Common myeloid progenitor, CD34-positive (primary cell): ENCODE data around the gene AAK1.
A peak's percentile ranks its signal among the peaks of the same experiment; 100 is the strongest.

ENCODE experiments used
- CTCF ChIA-PET: fragments of 350-600 bp; sonication (Branson Sonifier 250); formaldehyde crosslinking; loops from one replicate; lab custom pipeline; 2021; ENCODE audit warnings: antibody characterized with exemption; lab: Charles Lee
- POLR2A ChIA-PET: fragments of 350-600 bp; sonication (Branson Sonifier 250); formaldehyde crosslinking; loops from one replicate; lab custom pipeline; 2021; ENCODE audit warnings: antibody characterized with exemption; lab: Charles Lee
- DNase-seq, 3 donors: peaks; one replicate each; pipeline versions ENCODE4 v3.0.0 to v3.0.0-alpha.2; 2013
- H3K27ac ChIP-seq, 2 experiments: 1 replicate in 1 of 2; 2 replicates in 1 of 2; pipeline ENCODE4 v1.7.0; 2013; ENCODE audit warnings: inconsistent platforms in 2 of 2, low read length in 2 of 2, mild to moderate bottlenecking in 2 of 2, low read depth in 1 of 2, moderate library complexity in 1 of 2; ENCODE audit not compliant: severe bottlenecking in 2 of 2, insufficient read depth in 1 of 2, poor library complexity in 1 of 2
- H3K27me3 ChIP-seq, 5 experiments: replicated peaks in 2 of 5; 1 replicate in 3 of 5; 2 replicates in 2 of 5; pipeline versions ENCODE4 v1.6.1 to v1.7.0; 2013; ENCODE audit warnings: low read length in 4 of 5, mild to moderate bottlenecking in 2 of 5, moderate library complexity in 2 of 5, inconsistent platforms in 1 of 5; ENCODE audit not compliant: insufficient read depth in 5 of 5, control insufficient read depth in 4 of 5
- H3K36me3 ChIP-seq, 4 experiments: 1 replicate in 2 of 4; 2 replicates in 2 of 4; pipeline versions ENCODE4 v1.6.1 to v1.7.0; 2013; ENCODE audit warnings: low read length in 3 of 4, control low read depth in 1 of 4, mild to moderate bottlenecking in 1 of 4; ENCODE audit not compliant: control insufficient read depth in 4 of 4, insufficient read depth in 4 of 4
- H3K4me1 ChIP-seq, 4 experiments: 1 replicate in 3 of 4; 2 replicates in 1 of 4; pipeline versions ENCODE4 v1.6.1 to v1.7.1; 2013; ENCODE audit warnings: low read length in 3 of 4, mild to moderate bottlenecking in 3 of 4, control low read depth in 1 of 4, inconsistent platforms in 1 of 4, moderate library complexity in 1 of 4; ENCODE audit not compliant: control insufficient read depth in 4 of 4, insufficient read depth in 4 of 4; ENCODE audit errors: control extremely low read depth in 1 of 4
- H3K4me3 ChIP-seq, 7 experiments: 1 replicate in 4 of 7; 2 replicates in 3 of 7; pipeline versions ENCODE4 v1.5.1 to v1.7.0; 2013; ENCODE audit warnings: mild to moderate bottlenecking in 7 of 7, low read length in 6 of 7, moderate library complexity in 6 of 7, inconsistent platforms in 2 of 7, low read depth in 2 of 7, control low read depth in 1 of 7; ENCODE audit not compliant: insufficient read depth in 4 of 7, control insufficient read depth in 1 of 7; ENCODE audit errors: extremely low read depth in 1 of 7
- H3K9me3 ChIP-seq, 5 experiments: 1 replicate in 4 of 5; 2 replicates in 1 of 5; pipeline versions ENCODE4 v1.6.1 to v1.7.1; 2013; ENCODE audit warnings: low read length in 4 of 5, mild to moderate bottlenecking in 2 of 5, inconsistent platforms in 1 of 5, low read depth in 1 of 5, moderate library complexity in 1 of 5; ENCODE audit not compliant: control insufficient read depth in 4 of 5, insufficient read depth in 2 of 5; ENCODE audit errors: control extremely low read depth in 1 of 5
- WGBS: methylation state at CpG from one replicate; pipeline ENCODE4 v1.1.5; 2013; ENCODE audit not compliant: insufficient coverage; 5-methylcytosine and 5-hydroxymethylcytosine counted together

AAK1 gene

GRCh38 chr2:69521747-69522146 lies 121.8 kb downstream of the AAK1 start:
- no peaks in the 10 kb centered on the region for H3K9me3 ChIP-seq
- H3K36me3 ChIP-seq = peaks cover 20 to 42% (median 31%) of the 10 kb centered on the region in 4 experiments
- H3K27ac ChIP-seq = no peak overlapping the region
- no peak overlapping the region for H3K4me3 ChIP-seq
- no peaks in the 10 kb centered on the region for H3K27me3 ChIP-seq
- DNase-seq = no peak
- CTCF ChIA-PET = interaction anchor here (0.6 kb wide), 1 partner anchor 88 kb away, joined by 3 read pairs; no protein-coding TSS in a partner anchor
- no peaks in the 10 kb centered on the region for H3K4me1 ChIP-seq
- WGBS = 100% methylated on average over 2 of the region's 2 CpGs
- POLR2A ChIA-PET = interaction anchor here (0.7 kb wide), 1 partner anchor 75 kb away, joined by 3 read pairs; no protein-coding TSS in a partner anchor

DNA sequence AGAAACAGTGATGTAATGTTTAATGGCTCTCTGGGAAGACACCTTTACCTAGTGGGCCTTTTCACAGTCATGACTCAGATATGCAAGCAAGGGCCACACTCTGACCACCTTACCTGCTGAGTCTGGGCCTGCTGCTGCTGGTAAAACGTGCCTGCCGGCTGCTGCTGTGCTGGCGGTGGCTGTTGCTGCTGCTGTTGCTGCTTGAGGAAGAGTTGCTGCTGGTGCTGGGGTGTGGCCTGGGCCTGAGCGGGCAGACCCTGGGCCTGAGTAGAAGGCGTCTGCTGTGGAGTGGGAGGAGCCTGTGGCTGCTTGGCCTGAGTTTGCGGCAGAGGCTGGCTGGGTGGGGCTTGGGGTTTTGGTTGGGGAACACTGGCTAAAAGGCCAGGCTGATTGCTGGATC lies 124.7 kb downstream of the AAK1 start:
- no peak overlapping the region for H3K4me3 ChIP-seq
- H3K36me3 ChIP-seq = peaks cover 21 to 40% (median 30%) of the 10 kb centered on the region in 4 experiments
- 98% methylated on average over 6 of the region's 6 CpGs for WGBS
- H3K9me3 ChIP-seq = no peaks in the 10 kb centered on the region
- no peaks in the 10 kb centered on the region for H3K4me1 ChIP-seq
- ChIA-PET POLR2A (no interaction called here), CTCF (no interaction called here)
- DNase-seq = no peak
- H3K27me3 ChIP-seq = no peaks in the 10 kb centered on the region
- H3K27ac ChIP-seq = no peak overlapping the region

DNA sequence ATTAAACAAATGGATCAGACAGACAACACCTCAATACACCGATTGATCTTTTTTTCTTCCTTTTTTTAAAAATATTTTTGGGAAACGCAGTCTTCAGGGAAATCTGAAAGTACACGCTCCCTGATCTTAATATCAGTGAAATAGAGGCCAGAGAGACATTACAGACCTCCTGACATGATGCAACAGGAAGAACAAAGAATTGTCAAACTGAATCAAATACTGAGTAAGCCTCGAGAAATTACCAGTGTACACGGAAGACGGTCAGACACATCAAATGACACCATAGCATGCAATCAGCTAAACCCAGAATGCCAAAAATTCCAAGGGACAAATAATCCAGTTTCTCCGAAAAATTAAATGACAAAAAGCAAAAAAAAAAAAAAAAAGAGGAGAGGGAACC lies 126.1 kb downstream of the AAK1 start:
- POLR2A ChIA-PET = no interaction called here
- Histone ChIP-seq H3K4me1 (no peaks in the 10 kb centered on the region), H3K27me3 (no peaks in the 10 kb centered on the region), H3K4me3 (no peak overlapping the region), H3K36me3 (peaks cover 25 to 44% (median 35%) of the 10 kb centered on the region in 4 experiments), H3K27ac (no peak overlapping the region), H3K9me3 (no peaks in the 10 kb centered on the region)
- no peak for DNase-seq
- WGBS = 100% methylated on average over 3 of the region's 7 CpGs
- CTCF ChIA-PET = interaction anchor here (0.7 to 1.3 kb wide), 3 partner anchors 33 to 142 kb away, joined by 3 read pairs; no protein-coding TSS in a partner anchor

GRCh38 chr2:69514819-69515218 lies 128.7 kb downstream of the AAK1 start:
- Histone ChIP-seq H3K27ac (peak overlapping the region in 1 of 2 experiments; percentile 4), H3K27me3 (no peaks in the 10 kb centered on the region), H3K4me3 (no peak overlapping the region), H3K9me3 (peaks cover 0 to 4% (median 2%) of the 10 kb centered on the region in 5 experiments), H3K36me3 (peaks cover 25 to 60% (median 42%) of the 10 kb centered on the region in 4 experiments), H3K4me1 (no peaks in the 10 kb centered on the region)
- ChIA-PET CTCF (interaction anchor here (0.6 to 1.7 kb wide), 2 partner anchors 11 to 173 kb away, joined by 3 to 5 read pairs; no protein-coding TSS in a partner anchor), POLR2A (no interaction called here)
- no peak for DNase-seq
- no CpG with 5 or more reads among the region's 1 CpG for WGBS

DNA sequence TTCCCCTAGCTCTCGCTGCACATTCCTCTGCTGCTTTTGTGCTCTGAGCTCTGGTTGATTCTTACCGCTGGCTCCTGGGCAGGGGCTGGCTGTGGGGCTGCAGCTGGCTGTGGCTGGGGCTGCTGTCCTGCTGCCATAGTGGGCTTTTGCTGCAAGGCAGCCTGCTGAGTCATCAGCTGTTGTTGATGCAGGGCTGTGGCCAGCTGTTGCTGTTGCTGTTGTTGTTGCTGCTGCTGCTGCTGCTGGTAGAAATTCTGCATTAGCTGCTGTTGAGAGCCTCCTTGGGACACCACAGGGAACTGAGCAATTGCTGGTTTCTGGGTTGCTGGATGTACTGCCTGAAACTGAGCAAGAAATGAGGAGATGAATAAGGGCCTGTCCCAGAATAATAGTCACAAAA lies 129.1 kb downstream of the AAK1 start:
- CTCF ChIA-PET = interaction anchor here (0.6 to 1.7 kb wide), 2 partner anchors 11 to 173 kb away, joined by 3 to 5 read pairs; no protein-coding TSS in a partner anchor
- H3K4me3 ChIP-seq = no peak overlapping the region
- H3K4me1 ChIP-seq = no peaks in the 10 kb centered on the region
- no peaks in the 10 kb centered on the region for H3K27me3 ChIP-seq
- H3K36me3 ChIP-seq = peaks cover 27 to 61% (median 44%) of the 10 kb centered on the region in 4 experiments
- no peak for DNase-seq
- H3K9me3 ChIP-seq = peaks cover 0 to 4% (median 2%) of the 10 kb centered on the region in 5 experiments
- WGBS = 100% methylated on average over 1 of the region's 2 CpGs
- H3K27ac ChIP-seq = peak overlapping the region in 1 of 2 experiments; percentile 4
- POLR2A ChIA-PET = no interaction called here

- 100% methylated on average over 2 of the region's 3 CpGs for WGBS
- Histone ChIP-seq H3K27me3 (no peaks in the 10 kb centered on the region), H3K4me3 (no peak overlapping the region), H3K4me1 (no peaks in the 10 kb centered on the region), H3K9me3 (peaks cover 0 to 4% (median 2%) of the 10 kb centered on the region in 5 experiments), H3K36me3 (peaks cover 27 to 61% (median 43%) of the 10 kb centered on the region in 4 experiments), H3K27ac (no peak overlapping the region)
- POLR2A ChIA-PET = no interaction called here
- DNase-seq = no peak
- CTCF ChIA-PET = interaction anchor here (1.1 kb wide), 1 partner anchor 15 kb away, joined by 3 read pairs; no protein-coding TSS in a partner anchor
These were observed 131.1 kb downstream of the AAK1 start for GRCh38 chr2:69512446-69512845.

DNA sequence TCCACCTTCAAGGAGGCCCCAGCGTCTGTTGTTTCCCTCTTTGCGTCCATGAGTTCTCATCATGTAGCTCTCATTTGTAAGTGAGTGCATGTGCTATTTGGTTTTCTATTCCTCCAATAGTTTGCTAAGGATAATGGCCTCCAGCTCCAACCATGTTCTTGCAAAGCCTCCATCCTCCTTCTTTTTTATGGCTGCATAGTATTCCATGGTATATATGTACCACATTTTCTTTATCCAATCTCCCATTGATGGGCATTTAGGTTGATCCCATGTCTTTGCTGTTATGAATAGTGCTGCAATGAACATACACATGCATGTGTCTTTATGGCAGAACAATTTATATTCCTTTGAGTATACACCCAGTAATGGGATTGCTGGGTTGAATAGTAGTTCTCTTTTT lies 133.3 kb downstream of the AAK1 start:
- ChIA-PET POLR2A (no interaction called here), CTCF (no interaction called here)
- Histone ChIP-seq H3K4me1 (no peaks in the 10 kb centered on the region), H3K27me3 (no peaks in the 10 kb centered on the region), H3K36me3 (peaks cover 31 to 67% (median 50%) of the 10 kb centered on the region in 4 experiments), H3K4me3 (no peak overlapping the region), H3K9me3 (peaks cover 0 to 4% (median 2%) of the 10 kb centered on the region in 5 experiments), H3K27ac (no peak overlapping the region)
- WGBS = no CpG with 5 or more reads among the region's 2 CpGs
- no peak for DNase-seq
